ENCODE data around the gene EFHD2. TPM values are rescaled to one million over a fixed set of nuclear protein-coding genes. Genes with fewer than 3 reads are reported as not detected.
"Not testable (repeated sequence)": the region's sequence is repeated elsewhere in the genome, so short reads cannot be mapped to it uniquely, and the experiment has no call there.

The EFHD2 gene
- total and polyA plus RNA-seq, 2 donors (not counting 1 experiment from before 2014, with no cell fraction given) = 14.9 to 23.5 TPM

DNA sequence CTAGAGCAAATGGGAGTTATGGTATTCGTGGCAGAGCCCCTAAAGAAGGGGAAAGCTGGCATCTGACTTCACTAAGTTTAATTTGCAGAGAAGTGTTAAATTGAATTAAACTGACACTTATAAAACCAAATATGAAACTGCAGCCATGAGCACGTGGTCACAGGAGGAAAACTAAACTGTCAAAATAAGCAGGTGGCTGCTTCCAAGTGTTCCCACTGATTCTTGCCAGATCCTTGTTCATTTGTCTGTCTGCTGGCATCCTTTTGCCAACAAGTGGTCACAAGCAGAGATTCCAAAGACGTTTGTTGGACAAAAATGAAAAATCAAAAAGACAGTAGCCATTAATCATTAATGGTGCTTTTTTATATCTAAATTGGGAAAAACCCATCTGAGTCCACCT lies 59.7 kb downstream of the EFHD2 start:
- Histone ChIP-seq H3K27ac (ENCODE audit: insufficient read depth, low read length) (no peak overlapping the region), H3K9ac (ENCODE audit: insufficient read depth, low read length) (no peak overlapping the region), H4K20me1 (ENCODE audit: control insufficient read depth, extremely low read depth, insufficient read depth, low read length) (no peaks in the 10 kb centered on the region), H3K4me1 (ENCODE audit: control insufficient read depth, extremely low read depth, insufficient read depth, low read length) (no peaks in the 10 kb centered on the region), H3K4me3 (replicated peaks in 1 of 4; ENCODE audit: control extremely low read depth in 1 of 4, insufficient read depth in 1 of 4, low read depth in 3 of 4, low read length in 4 of 4) (no peak overlapping the region), H2AFZ (ENCODE audit: low read length) (no peak overlapping the region), H3K36me3 (ENCODE audit: control insufficient read depth, insufficient read depth, low read length) (no peaks in the 10 kb centered on the region), H3K27me3 (ENCODE audit: control insufficient read depth, insufficient read depth, low read length) (no peaks in the 10 kb centered on the region), H3K79me2 (ENCODE audit: control insufficient read depth, insufficient read depth, low read length) (no peaks in the 10 kb centered on the region), H3K9me3 (ENCODE audit: control insufficient read depth, insufficient read depth, low read depth, low read length) (no peaks in the 10 kb centered on the region), H3K4me2 (ENCODE audit: extremely low read depth, insufficient read depth, low read length) (no peak overlapping the region)
- peak in 1 of 2 donors; percentile 8 for DNase-seq (ENCODE audit: low read depth in 2 of 2)
- TF ChIP-seq EZH2 (IDR thresholded peaks at IDR 0.05; ENCODE audit: low read length, missing control alignments) = no peak
- TF ChIP-seq, protein P1, sequence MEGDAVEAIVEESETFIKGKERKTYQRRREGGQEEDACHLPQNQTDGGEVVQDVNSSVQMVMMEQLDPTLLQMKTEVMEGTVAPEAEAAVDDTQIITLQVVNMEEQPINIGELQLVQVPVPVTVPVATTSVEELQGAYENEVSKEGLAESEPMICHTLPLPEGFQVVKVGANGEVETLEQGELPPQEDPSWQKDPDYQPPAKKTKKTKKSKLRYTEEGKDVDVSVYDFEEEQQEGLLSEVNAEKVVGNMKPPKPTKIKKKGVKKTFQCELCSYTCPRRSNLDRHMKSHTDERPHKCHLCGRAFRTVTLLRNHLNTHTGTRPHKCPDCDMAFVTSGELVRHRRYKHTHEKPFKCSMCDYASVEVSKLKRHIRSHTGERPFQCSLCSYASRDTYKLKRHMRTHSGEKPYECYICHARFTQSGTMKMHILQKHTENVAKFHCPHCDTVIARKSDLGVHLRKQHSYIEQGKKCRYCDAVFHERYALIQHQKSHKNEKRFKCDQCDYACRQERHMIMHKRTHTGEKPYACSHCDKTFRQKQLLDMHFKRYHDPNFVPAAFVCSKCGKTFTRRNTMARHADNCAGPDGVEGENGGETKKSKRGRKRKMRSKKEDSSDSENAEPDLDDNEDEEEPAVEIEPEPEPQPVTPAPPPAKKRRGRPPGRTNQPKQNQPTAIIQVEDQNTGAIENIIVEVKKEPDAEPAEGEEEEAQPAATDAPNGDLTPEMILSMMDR (conservative IDR thresholded peaks at IDR 0.05 in 1 of 2, IDR thresholded peaks at IDR 0.05 in 1 of 2; ENCODE audit: low read depth in 1 of 2, low read length in 2 of 2) = no peak

DNA sequence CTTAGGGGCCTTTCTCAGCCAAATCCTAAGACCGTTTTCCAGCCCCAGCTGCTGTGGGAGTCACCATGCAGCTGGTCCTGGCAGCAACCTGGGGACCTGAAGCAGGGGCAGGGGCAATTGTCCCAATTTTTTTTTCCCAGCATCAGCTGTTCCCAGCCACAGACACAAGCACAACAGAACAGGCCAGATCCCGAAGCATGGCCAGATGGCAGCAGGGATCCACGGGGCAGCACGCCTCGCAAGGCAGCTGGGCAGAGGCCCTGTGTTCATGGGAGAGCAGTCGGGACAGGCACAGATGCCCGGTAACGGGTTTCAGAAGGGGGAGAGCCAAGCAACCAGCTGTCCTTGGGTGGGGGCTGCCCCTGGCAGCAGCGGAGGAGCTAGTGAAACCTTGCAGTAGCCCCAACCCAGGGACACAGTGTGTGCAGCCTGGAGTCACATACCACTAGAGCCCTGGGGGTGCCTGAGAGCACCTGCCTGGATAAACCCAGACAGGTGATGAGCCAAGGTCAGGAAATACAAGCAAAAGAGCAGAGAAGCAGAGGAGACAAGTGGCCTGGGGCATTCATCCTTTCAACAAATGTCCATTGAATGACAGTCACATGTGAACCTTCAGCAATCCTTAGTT lies 60.2 kb downstream of the EFHD2 start:
- not testable (repeated sequence) for H3K9me3 ChIP-seq (ENCODE audit: control insufficient read depth, insufficient read depth, low read depth, low read length); DNase-seq (ENCODE audit: low read depth in 2 of 2); H3K4me2 ChIP-seq (ENCODE audit: extremely low read depth, insufficient read depth, low read length); H3K79me2 ChIP-seq (ENCODE audit: control insufficient read depth, insufficient read depth, low read length); H3K4me1 ChIP-seq (ENCODE audit: control insufficient read depth, extremely low read depth, insufficient read depth, low read length); H3K27me3 ChIP-seq (ENCODE audit: control insufficient read depth, insufficient read depth, low read length); H3K27ac ChIP-seq (ENCODE audit: insufficient read depth, low read length); H3K4me3 ChIP-seq (replicated peaks in 1 of 4; ENCODE audit: control extremely low read depth in 1 of 4, insufficient read depth in 1 of 4, low read depth in 3 of 4, low read length in 4 of 4); H2AFZ ChIP-seq (ENCODE audit: low read length); H3K9ac ChIP-seq (ENCODE audit: insufficient read depth, low read length); H4K20me1 ChIP-seq (ENCODE audit: control insufficient read depth, extremely low read depth, insufficient read depth, low read length); H3K36me3 ChIP-seq (ENCODE audit: control insufficient read depth, insufficient read depth, low read length)

DNA sequence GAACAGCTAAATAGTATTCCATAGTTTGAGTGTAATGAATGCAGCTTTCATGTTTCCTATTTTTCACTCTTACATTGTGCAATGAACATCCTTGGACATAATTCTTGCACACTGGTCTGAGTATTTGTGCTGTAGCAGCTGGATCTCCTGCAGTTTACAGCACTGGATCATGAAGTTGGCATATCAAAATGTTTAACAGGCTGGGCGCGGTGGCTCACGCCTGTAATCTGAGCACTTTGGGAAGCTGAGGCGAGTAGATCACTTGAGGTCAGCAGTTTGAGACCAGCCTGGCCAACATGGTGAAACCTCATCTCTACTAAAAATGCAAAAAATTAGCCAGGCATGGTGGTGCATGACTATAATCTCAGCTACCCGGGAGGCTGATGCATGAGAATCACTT lies 61.4 kb downstream of the EFHD2 start:
- H3K27ac ChIP-seq (ENCODE audit: insufficient read depth, low read length); H3K4me1 ChIP-seq (ENCODE audit: control insufficient read depth, extremely low read depth, insufficient read depth, low read length); H3K9ac ChIP-seq (ENCODE audit: insufficient read depth, low read length); H3K9me3 ChIP-seq (ENCODE audit: control insufficient read depth, insufficient read depth, low read depth, low read length); H4K20me1 ChIP-seq (ENCODE audit: control insufficient read depth, extremely low read depth, insufficient read depth, low read length); H3K4me3 ChIP-seq (replicated peaks in 1 of 4; ENCODE audit: control extremely low read depth in 1 of 4, insufficient read depth in 1 of 4, low read depth in 3 of 4, low read length in 4 of 4); H2AFZ ChIP-seq (ENCODE audit: low read length); H3K27me3 ChIP-seq (ENCODE audit: control insufficient read depth, insufficient read depth, low read length); H3K36me3 ChIP-seq (ENCODE audit: control insufficient read depth, insufficient read depth, low read length); H3K79me2 ChIP-seq (ENCODE audit: control insufficient read depth, insufficient read depth, low read length); H3K4me2 ChIP-seq (ENCODE audit: extremely low read depth, insufficient read depth, low read length); DNase-seq (ENCODE audit: low read depth in 2 of 2): not testable (repeated sequence)

DNA sequence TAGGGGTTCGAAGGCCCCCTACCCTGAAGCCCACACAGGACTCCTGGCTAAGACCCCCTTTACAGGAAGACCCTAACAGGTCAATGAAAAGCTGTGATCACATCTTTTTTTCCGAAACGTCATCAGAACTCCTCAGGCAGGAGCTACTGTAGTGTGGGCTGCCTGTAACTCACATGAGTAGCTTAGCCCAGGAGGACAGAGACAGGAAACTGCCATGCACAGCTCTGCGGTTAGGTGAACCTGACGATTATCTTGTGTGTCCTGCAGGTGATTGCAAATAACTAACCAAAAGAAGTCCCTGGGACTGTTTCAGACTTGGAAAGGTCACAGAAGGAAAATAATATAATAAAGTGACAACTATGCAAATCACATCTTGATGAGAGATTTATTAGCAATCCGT lies 62.0 kb downstream of the EFHD2 start:
- not testable (repeated sequence) for H3K27me3 ChIP-seq (ENCODE audit: control insufficient read depth, insufficient read depth, low read length); H3K4me1 ChIP-seq (ENCODE audit: control insufficient read depth, extremely low read depth, insufficient read depth, low read length); H3K4me3 ChIP-seq (replicated peaks in 1 of 4; ENCODE audit: control extremely low read depth in 1 of 4, insufficient read depth in 1 of 4, low read depth in 3 of 4, low read length in 4 of 4); H3K9me3 ChIP-seq (ENCODE audit: control insufficient read depth, insufficient read depth, low read depth, low read length); H4K20me1 ChIP-seq (ENCODE audit: control insufficient read depth, extremely low read depth, insufficient read depth, low read length); DNase-seq (ENCODE audit: low read depth in 2 of 2); H3K79me2 ChIP-seq (ENCODE audit: control insufficient read depth, insufficient read depth, low read length); H3K9ac ChIP-seq (ENCODE audit: insufficient read depth, low read length); H2AFZ ChIP-seq (ENCODE audit: low read length); H3K27ac ChIP-seq (ENCODE audit: insufficient read depth, low read length); H3K4me2 ChIP-seq (ENCODE audit: extremely low read depth, insufficient read depth, low read length); H3K36me3 ChIP-seq (ENCODE audit: control insufficient read depth, insufficient read depth, low read length)

Data from fibroblast of lung (primary cell).